ENCODE measurements around the gene RPAP3. TPM values are rescaled to one million over a fixed set of nuclear protein-coding genes. Genes with fewer than 3 reads are reported as not detected.

Gene RPAP3
- total RNA-seq, 4 donors from 2014 or later: 11.7 to 25.5 (median 19.4) TPM

DNA sequence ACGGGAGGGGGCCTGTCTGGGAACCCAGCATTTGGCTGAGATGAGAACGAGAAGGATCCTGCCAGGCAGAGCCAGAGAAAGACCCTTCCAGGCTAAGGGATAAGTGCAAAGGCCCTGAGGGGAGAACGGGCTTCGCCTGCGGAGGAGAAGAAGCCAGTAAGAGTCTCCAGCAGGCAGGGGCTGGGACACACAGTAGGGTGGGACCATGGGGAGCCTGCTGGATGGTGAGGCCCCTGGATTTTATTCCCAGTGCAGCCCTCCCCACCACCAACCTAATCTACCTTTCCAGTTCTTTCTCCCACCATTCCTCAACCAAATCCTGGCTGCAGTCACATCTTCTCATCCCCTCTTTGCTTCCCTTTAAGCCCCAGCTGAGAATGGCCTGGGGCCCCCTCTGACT lies 40.2 kb upstream of the RPAP3 start:
- Histone ChIP-seq H3K9me3 (no peaks in the 10 kb centered on the region), H3K4me1 (peaks cover 25% of the 10 kb centered on the region), H3K36me3 (peaks cover 4% of the 10 kb centered on the region), H3K4me3 (no peak overlapping the region), H3K27me3 (no peaks in the 10 kb centered on the region), H3K27ac (no peak overlapping the region)
- no peak for DNase-seq (ENCODE audit: low spot score in 2 of 2)
- TF ChIP-seq POLR2A (IDR thresholded peaks at IDR 0.05): no peak
- TF ChIP-seq, protein P1, sequence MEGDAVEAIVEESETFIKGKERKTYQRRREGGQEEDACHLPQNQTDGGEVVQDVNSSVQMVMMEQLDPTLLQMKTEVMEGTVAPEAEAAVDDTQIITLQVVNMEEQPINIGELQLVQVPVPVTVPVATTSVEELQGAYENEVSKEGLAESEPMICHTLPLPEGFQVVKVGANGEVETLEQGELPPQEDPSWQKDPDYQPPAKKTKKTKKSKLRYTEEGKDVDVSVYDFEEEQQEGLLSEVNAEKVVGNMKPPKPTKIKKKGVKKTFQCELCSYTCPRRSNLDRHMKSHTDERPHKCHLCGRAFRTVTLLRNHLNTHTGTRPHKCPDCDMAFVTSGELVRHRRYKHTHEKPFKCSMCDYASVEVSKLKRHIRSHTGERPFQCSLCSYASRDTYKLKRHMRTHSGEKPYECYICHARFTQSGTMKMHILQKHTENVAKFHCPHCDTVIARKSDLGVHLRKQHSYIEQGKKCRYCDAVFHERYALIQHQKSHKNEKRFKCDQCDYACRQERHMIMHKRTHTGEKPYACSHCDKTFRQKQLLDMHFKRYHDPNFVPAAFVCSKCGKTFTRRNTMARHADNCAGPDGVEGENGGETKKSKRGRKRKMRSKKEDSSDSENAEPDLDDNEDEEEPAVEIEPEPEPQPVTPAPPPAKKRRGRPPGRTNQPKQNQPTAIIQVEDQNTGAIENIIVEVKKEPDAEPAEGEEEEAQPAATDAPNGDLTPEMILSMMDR (IDR thresholded peaks at IDR 0.05): no peak
- TF ChIP-seq POLR2AphosphoS5 (IDR thresholded peaks at IDR 0.05): no peak
- WGBS: 87% methylated on average over 5 of the region's 5 CpGs

GRCh38 chr12:47745485-47746041 lies 39.7 kb upstream of the RPAP3 start:
- no peak overlapping the region for H3K4me3 ChIP-seq
- TF ChIP-seq, protein P1 (IDR thresholded peaks at IDR 0.05): no peak
- TF ChIP-seq POLR2AphosphoS5 (IDR thresholded peaks at IDR 0.05) (no peak), EP300 (IDR thresholded peaks at IDR 0.05) (no peak), POLR2A (IDR thresholded peaks at IDR 0.05) (no peak)
- H3K36me3 ChIP-seq: peaks cover 4% of the 10 kb centered on the region
- no peak for DNase-seq (ENCODE audit: low spot score in 2 of 2)
- H3K9me3 ChIP-seq: no peaks in the 10 kb centered on the region
- WGBS: 83% methylated on average over 16 of the region's 16 CpGs
- no peak overlapping the region for H3K27ac ChIP-seq
- H3K27me3 ChIP-seq: no peaks in the 10 kb centered on the region
- H3K4me1 ChIP-seq: peaks cover 28% of the 10 kb centered on the region

GRCh38 chr12:47744778-47745436 lies 39.1 kb upstream of the RPAP3 start:
- no peak for TF ChIP-seq POLR2AphosphoS5 (IDR thresholded peaks at IDR 0.05)
- TF ChIP-seq EP300 (IDR thresholded peaks at IDR 0.05): no peak
- TF ChIP-seq, protein P1 (IDR thresholded peaks at IDR 0.05): no peak
- no peak for TF ChIP-seq POLR2A (IDR thresholded peaks at IDR 0.05)
- H3K4me3 ChIP-seq: no peak overlapping the region
- peaks cover 4% of the 10 kb centered on the region for H3K36me3 ChIP-seq
- peaks cover 34% of the 10 kb centered on the region for H3K4me1 ChIP-seq
- no peak overlapping the region for H3K27ac ChIP-seq
- H3K9me3 ChIP-seq: no peaks in the 10 kb centered on the region
- no peak for DNase-seq (ENCODE audit: low spot score in 2 of 2)
- H3K27me3 ChIP-seq: no peaks in the 10 kb centered on the region
- WGBS: 90% methylated on average over 8 of the region's 8 CpGs

DNA sequence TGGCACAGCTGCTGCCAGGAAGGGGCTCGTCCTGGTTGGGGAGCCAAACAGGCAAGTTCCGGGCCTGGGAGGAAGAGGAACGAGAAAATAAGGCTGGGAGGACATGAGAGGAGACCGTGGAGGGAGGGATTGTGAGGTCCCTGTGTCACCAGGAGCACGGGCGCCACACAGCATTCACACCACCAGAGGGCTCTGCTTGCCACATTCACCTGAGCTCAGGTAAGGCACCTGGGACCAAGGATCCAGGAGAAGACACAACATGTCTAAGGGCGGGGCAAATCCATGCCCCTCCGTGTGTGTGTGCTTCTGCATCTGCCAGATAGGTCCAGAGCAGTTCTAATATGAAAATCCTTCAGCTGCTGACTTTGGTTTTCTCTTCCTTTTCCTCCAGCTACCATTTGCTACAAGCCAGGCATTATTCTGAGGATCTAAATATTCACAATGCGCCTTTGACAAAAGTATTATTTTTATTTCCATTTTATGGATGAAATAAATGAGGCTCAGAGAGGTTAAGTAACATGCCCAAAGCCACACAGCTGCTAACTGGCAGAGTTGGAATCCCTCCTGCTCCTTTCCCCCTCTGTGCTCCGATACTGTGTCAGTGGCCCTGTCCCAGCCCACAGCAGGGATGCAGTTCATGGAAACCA lies 38.3 kb upstream of the RPAP3 start:
- TF ChIP-seq, protein P1 (IDR thresholded peaks at IDR 0.05): peak; percentile 34 to 51
- TF ChIP-seq EP300 (IDR thresholded peaks at IDR 0.05): no peak
- H3K36me3 ChIP-seq: peaks cover 4% of the 10 kb centered on the region
- peaks cover 41% of the 10 kb centered on the region for H3K4me1 ChIP-seq
- no peaks in the 10 kb centered on the region for H3K27me3 ChIP-seq
- H3K27ac ChIP-seq: no peak overlapping the region
- no peaks in the 10 kb centered on the region for H3K9me3 ChIP-seq
- no peak for DNase-seq (ENCODE audit: low spot score in 2 of 2)
- 52% methylated on average over 10 of the region's 10 CpGs for WGBS
- no peak overlapping the region for H3K4me3 ChIP-seq

DNA sequence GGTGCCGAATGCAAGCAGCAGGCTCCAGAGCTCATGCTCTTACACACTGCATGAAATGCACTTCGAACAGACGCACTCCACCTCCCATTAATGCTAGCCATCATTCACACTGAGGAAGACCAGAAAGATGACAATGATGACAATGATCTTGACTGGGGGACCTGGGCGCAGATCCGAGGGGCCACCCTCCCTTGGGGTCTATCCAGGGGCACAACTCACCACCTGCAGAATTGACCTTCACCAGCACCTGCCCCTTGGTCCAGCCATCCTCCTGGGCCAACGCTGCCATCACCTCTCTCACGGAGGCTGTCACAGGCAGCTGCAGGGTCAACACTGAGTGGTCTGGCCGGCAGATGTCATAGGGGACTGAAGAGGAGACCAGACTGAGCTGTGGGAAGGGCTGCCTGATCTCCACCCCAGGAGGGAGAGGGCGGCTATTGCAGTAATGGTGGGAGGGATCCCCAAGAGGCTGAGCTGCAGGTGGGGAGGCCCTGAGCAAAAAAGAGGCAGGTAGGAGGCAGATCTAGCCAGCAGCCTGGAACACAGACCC lies 37.6 kb upstream of the RPAP3 start:
- WGBS: 87% methylated on average over 7 of the region's 9 CpGs
- H3K27me3 ChIP-seq: no peaks in the 10 kb centered on the region
- H3K36me3 ChIP-seq: peaks cover 4% of the 10 kb centered on the region
- H3K27ac ChIP-seq: no peak overlapping the region
- H3K4me1 ChIP-seq: peaks cover 48% of the 10 kb centered on the region
- no peaks in the 10 kb centered on the region for H3K9me3 ChIP-seq
- TF ChIP-seq POLR2AphosphoS5 (IDR thresholded peaks at IDR 0.05) (no peak), EP300 (IDR thresholded peaks at IDR 0.05) (no peak), POLR2A (IDR thresholded peaks at IDR 0.05) (no peak)
- TF ChIP-seq, protein P1 (IDR thresholded peaks at IDR 0.05): no peak
- H3K4me3 ChIP-seq: no peak overlapping the region
- no peak for DNase-seq (ENCODE audit: low spot score in 2 of 2)

All from suprapubic skin (tissue), 4 donors.